ACHN (cell line): Measurements from ENCODE around the gene BTNL9.
"Not testable (repeated sequence)": the region's sequence is repeated elsewhere in the genome, so short reads cannot be mapped to it uniquely, and the experiment has no call there.

ENCODE experiments used
- DNase-seq: peaks from one replicate; pipeline ENCODE4 v3.0.0-alpha.2; 2015
- in situ Hi-C: cut with HindIII; loops from 2 replicates; pipeline ENCODE4 v1.10.0; 2017; ENCODE audit warnings: low sequenced_read_pairs, low pct_ligation_motif_present, low pct_unique_long_range_greater_than_20kb

BTNL9 gene

DNA sequence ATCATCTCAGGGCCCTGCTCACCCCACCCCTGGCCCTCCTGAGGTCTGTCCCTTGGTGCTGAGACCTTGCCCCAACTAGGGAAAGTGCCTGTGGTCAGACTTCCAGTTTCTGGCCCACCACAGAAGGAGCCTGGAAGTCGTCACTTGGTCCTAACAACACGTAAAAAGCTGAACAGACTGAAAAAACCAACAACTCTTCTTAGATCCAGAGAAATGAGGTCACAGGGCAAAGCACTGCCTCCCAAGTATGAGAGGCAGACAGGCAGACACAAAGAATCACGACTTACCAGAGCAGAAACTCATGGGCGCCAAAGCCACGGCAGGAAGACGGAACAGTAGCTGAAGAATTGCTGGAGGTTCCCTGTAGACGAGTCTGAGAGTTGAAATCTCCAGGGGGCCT is 52.4 kb downstream of the BTNL9 start:
- in situ Hi-C loops = no loop called here
- DNase-seq = no peak

DNA sequence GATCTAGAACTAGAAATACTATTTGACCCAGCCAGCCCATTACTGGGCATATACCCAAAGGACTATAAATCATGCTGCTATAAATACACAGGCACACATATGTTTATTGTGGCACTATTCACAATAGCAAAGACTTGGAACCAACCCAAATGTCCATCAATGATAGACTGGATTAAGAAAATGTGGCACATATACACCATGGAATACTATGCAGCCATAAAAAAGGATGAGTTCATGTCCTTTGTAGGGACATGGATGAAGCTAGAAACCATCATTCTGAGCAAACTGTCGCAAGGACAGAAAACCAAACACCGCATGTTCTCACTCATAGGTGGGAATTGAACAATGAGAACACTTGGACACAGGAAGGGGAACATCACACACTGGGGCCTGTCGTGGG is 55.1 kb downstream of the BTNL9 start:
- in situ Hi-C loops, DNase-seq: not testable (repeated sequence)

DNA sequence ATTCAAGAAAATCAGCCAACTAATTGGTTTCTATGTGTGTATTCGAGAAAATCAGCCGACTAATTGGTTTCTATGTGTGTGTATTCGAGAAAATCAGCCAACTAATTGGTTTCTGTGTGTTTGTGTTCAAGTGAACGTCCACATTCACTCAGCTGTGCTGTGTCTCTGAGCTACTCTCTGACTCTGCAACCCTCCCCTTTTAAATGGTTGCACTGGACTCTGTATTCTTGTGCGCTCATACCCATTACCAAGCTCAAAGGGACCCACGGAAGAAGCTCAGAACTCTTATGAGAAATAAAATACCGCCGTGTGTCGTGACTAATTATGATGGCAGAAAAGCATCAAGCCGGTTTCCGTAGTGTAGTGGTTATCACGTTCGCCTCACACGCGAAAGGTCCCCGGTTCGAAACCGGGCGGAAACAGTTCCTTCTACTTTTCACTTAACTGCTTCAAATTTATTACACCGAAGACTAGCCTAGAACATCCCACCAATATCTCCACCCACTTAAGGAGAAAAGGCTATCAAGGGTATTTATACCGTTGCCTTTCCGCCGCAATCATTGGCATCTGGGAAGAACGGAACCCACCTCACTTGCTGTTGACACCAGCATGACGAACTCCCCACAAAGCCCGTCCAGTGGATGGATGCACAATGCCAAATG is 56.8 kb downstream of the BTNL9 start:
- DNase-seq, in situ Hi-C loops: not testable (repeated sequence)

DNA sequence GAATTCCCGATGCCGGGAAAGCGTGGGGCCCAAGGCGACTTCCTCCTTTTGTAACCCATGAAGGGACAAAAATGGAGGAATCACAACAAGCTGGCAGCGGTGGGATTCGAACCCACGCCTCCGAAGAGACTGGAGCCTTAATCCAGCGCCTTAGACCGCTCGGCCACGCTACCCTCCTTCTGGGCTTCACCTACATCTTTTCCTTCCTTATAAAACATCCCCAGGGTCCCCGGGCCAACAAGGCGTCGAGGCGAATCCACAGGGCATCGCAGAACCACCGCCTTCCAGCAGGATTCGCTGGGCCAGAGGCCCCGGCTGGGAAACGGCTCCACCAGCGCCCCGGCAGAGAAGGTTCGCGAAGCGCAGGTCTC is 57.3 kb downstream of the BTNL9 start:
- in situ Hi-C loops, DNase-seq: not testable (repeated sequence)

DNA sequence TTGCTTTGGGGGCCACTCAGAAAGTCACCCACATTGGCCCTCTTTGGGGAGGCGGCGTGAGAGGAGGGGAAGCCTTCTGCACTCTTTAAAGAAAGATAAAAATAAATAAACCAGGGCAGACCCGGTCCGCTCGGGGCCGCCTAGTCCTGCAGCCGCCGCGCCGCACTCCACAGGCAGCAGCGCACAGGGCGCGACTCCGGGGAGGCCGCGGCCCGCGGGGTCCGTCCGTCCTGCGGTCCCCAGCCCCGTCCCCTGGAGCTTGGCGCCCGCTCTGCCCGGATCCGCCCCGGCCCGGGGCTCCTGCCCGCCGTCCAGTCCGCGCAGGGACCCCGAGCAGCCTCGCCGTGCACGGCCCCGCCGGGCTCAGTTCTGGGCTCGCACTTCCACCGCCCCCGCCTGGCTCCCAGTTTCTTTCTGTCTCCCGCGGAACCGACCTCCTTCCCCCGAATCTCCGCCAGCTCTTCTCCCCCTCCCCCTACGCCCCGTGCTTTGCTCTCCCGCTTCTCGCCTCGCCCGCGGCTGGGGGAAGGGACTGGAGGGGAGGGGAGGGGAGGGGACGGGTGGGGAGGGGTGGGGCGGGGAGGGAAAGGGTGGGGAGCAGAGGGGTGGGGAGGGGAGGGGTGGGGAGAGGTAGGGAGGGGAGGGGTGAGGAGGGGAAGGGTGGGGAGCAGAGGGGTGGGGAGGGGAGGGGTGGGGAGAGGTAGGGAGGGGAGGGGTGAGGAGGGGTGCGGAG is 57.9 kb downstream of the BTNL9 start:
- in situ Hi-C loops, DNase-seq: not testable (repeated sequence)

DNA sequence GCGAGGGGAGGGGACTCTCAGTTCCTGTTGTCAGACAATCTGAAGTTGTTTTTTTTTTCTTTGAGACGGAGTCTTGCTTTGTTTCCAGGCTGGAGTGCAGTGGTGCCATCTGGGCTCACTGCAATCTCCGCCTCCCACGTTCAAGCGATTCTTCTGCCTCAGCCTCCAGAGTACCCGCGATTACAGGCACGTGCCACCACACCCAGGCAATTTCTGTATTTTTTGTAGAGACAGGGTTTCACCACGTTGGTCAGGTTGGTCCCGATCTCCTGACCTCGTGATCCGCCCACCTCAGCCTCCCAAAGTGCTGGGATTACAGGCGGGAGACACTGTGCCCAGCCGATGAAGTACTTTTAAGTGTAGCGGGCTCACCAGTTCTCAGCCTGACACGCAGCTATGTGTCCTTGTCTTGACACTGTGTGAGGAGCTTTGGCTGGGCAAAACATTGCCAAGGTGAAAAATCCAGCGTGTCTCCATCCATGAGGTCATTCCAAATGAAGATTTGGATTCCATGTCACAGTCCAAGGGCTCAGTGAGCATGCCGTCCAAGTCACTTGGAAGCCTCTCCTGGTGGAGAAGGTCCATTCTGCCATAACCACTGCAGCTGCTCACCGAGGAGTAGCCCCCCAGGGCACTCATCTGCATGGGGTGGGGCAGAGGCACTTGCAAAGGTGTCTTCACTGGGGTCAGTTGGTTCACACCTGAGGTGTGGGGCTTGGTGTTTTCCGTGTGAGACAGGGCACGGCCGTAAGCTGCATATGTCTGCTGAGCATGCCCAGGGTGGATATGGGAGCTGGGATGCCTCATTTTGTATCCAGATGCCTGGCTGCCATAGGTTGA is 58.9 kb downstream of the BTNL9 start:
- in situ Hi-C loops = no loop called here
- no peak for DNase-seq

DNA sequence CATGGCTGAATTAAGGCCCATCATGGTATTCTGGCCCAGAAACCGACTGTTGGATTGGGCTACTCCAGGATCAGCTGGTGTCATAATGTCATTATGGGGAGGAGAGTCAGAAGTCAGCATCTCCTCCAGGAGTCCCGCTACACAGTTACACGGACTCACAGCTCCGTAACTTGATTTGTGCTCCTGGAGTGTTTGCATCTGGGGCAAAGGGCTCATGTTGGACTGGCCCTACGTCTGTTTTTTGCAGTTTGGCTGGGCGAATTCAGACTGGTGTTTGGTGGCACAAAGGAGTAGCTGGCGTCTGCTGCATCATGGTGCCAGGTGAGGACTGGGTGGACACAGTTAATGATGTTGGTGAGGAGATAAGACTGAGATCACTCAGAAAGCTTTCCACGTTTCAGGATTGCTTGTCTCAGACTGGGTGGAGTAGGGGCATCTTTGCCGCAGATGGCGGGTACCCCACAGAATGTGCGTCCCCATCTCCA is 59.6 kb downstream of the BTNL9 start:
- in situ Hi-C loops = no loop called here
- no peak for DNase-seq

DNA sequence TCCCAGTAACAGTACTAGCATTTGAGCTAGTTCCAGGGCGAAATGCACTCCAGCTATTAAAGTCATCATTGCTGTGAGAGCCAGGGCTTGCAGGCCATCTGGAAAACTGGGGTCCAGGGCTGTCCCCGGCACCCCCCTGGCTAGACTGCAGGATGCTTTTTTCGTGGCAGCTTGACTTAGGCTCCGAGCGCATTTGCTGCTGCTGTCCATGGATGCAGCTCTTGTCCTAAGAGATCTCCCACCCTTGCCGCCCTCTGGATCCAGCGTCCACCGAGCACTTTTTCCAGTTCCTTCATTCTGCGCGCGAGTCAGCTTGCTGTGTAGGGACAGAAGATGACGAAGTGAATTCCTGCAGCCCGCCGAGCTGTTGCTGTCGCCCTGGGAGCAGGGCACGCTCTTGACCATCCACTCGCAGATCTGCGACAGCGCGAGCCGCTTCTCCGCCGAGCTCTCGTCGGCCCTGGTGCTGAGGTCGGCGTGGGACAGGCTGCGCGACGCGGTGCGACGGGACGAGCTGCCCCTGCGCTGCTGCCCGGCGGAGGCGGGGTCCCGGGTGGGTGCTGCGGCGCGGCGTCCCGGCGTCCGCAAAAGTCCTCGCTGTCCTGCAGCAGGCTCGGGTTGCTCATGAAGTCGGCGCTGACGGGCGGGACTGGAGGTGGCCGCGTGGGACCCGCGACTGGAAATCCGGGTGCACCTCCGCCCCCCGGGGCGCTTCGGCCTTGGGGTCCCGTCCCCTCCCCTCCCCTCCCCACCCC is 60.2 kb downstream of the BTNL9 start:
- in situ Hi-C loops = no loop called here
- no peak for DNase-seq

DNA sequence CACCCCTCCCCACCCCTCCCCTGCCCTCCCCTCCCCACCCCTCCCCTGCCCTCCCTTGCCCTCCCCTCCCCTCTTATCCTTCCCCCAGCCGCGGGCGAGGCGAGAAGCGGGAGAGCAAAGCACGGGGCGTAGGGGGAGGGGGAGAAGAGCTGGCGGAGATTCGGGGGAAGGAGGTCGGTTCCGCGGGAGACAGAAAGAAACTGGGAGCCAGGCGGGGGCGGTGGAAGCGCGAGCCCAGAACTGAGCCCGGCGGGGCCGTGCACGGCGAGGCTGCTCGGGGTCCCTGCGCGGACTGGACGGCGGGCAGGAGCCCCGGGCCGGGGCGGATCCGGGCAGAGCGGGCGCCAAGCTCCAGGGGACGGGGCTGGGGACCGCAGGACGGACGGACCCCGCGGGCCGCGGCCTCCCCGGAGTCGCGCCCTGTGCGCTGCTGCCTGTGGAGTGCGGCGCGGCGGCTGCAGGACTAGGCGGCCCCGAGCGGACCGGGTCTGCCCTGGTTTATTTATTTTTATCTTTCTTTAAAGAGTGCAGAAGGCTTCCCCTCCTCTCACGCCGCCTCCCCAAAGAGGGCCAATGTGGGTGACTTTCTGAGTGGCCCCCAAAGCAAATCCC is 61.1 kb downstream of the BTNL9 start:
- in situ Hi-C loops, DNase-seq: not testable (repeated sequence)

DNA sequence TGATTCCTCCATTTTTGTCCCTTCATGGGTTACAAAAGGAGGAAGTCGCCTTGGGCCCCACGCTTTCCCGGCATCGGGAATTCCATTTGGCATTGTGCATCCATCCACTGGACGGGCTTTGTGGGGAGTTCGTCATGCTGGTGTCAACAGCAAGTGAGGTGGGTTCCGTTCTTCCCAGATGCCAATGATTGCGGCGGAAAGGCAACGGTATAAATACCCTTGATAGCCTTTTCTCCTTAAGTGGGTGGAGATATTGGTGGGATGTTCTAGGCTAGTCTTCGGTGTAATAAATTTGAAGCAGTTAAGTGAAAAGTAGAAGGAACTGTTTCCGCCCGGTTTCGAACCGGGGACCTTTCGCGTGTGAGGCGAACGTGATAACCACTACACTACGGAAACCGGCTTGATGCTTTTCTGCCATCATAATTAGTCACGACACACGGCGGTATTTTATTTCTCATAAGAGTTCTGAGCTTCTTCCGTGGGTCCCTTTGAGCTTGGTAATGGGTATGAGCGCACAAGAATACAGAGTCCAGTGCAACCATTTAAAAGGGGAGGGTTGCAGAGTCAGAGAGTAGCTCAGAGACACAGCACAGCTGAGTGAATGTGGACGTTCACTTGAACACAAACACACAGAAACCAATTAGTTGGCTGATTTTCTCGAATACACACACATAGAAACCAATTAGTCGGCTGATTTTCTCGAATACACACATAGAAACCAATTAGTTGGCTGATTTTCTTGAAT is 62.0 kb downstream of the BTNL9 start:
- in situ Hi-C loops, DNase-seq: not testable (repeated sequence)

DNA sequence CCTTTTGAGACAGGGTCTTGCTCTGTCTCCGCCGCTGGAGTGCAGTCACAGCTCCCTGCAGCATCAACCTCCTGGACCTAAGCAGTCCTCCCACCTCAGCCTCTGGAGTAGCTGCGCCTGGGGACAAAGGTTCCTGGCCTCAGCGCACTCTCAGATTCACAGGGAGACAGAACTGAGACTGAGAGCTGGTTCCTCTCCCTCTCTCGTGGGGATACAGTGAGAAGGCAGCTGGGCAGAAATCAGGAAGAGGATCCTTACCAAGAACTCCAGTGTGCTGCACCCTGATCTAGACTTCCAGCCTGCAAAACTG is 64.1 kb downstream of the BTNL9 start:
- in situ Hi-C loops, DNase-seq: not testable (repeated sequence)

DNA sequence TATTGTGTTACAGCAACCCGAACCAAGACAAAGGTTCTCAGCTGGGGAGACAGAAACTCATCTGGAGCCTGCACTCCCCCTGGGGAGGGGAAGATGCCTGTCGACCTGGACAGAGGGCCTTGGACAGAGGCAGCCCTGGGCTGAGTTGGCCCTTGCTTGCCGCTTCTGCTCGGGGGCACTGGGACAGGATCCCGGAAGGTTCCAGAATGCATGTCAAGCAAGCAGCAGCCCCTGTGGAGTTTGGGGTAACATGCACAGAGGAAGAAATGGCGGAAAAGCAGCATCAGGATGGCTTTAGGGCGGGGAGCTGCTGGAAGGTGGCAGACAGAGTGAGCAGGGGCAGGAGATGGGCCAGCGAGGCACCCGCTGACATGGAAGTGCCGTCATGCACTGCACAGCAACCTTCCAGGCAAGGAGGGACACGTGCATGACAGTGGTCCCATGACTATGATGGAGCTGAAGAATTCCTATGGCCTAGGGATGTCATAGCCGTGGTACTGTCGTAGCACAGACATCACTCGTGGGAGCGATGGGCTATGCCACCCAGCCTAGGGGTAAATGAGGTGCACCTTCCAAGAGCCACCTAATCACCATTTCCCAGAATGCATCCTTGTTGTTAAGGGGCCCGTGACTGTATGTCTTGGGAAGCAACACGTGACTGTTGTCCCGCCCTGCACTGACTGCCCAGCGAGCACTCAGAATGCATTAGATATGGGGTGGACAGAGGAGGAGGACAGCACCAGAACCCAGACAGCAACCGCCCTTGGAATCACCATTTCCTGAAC is 64.7 kb downstream of the BTNL9 start:
- DNase-seq = not testable (repeated sequence)

DNA sequence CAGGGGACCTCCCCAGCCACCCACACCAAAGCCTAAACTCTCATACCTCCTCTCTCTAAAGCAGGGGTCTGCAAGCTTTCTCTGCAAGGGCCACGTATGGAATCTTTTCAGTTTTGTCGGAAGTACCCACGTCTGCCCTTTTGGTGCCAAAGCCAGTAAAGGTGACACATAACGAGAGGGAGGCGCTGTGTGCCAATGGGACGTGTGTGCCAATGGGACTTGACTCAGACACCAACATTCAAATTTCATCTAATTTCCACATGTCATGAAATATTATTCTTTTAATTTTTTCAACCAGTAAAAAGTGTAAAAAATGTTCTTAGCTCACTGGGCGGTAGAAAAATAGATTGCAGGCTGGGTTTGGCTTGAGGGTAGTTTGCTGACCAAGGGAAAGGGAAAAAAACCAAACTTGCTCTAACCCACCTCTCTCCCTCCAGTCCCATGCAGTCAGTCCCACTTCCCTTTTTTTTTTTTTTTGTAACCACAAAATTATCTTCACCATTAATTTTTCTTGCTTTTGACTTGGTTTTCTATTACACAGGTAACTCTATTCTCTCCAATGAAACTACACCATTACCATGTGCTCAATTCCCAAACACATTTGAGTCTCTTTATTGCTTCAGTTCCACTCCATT is 65.4 kb downstream of the BTNL9 start:
- no peak for DNase-seq
- in situ Hi-C loops = no loop called here

More for the DNA sequence above, 64.7 kb downstream of the BTNL9 start:
- in situ Hi-C loops = not testable (repeated sequence)

DNA sequence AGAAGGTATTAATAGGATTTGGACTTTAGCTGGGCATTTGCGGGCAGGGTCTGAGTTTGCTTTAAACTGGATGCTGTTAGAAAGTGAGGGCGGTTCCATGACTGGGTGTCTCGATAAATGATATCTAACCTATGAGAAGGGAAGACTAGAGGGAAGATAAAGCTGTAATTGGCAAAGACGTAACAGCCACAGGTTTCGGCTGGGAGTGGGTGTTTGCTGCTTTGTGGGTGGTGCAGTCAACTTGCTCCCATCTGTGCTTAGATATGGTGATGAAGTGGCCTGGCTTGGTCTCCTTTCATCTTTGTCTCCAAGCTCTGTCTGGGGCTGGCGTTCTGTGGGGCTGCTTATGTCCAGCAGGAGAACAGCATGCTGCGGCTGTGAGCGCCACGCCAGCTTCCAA is 67.6 kb downstream of the BTNL9 start:
- in situ Hi-C loops = no loop called here
- no peak for DNase-seq

DNA sequence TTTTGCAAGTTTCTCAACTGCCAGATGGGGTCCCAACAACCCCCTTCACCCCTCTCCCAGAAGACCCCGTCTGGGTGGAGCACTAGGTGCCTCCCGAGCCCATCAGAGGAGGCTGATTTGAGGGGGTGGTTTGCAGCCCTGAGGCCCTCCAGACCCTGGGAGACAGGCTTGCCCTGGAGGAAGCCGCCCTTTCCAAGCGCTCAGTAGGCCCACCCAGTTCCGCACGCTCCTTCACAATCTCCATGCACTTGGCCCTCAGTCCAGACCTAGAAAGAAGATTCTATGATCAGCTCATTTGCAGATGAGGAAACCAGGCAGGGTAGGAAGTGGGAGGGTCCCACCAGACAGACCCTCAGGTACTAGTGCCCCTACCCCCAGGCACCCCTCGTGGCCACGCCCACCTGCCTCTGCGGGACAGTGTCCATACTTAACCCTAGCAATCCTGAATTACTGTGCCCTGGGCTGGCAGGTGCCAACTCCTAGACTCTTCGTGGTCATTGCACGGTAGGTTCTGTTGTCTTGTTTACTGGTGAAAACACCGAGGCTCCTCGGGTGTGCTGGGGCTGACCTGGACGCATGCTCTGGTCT is 68.6 kb downstream of the BTNL9 start:
- DNase-seq = no peak
- in situ Hi-C loops = no loop called here

DNA sequence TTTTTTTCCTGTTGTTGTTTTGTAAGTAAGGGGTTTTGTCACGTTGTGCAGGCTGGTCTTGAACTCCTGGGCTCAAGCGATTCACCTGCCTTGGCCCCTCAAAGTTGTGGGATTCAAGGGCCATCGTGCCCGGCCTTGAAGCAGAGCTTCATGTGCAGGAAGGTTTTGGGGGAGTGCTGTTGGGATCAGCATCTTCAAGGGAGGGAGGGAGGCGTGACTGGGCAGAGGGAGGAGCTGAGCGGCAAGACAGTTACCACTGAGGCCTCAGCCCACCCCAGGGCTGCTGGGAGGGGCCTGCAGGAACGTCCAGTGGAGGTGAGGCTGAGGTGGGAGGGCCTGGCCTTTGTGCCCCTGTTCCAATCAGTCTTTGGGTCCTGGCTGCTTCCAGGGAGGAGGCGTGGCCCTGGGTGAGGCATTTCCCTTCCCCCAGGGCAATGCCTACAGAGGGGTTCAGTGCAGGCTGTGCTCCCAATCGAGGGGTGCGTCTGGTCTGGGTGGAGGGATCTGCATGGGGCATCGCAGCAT is 69.5 kb downstream of the BTNL9 start:
- no peak for DNase-seq
- in situ Hi-C loops = no loop called here
